GM18507 (cell line): ENCODE results near the gene C19orf25.

ENCODE experiments used
- DNase-seq: peaks from one replicate; pipeline ENCODE4 v3.0.0; 2011; ENCODE audit warnings: low read depth; ENCODE audit not compliant: insufficient read length; ENCODE audit errors: extremely low spot score
- FAIRE-seq: peaks from 2 replicates; lab custom pipeline; 2011; peaks lifted over from hg19 to GRCh38; lab: Jason Lieb, UNC

Gene C19orf25

GRCh38 chr19:1513499-1514294 is 34.7 kb upstream of the C19orf25 start:
- DNase-seq (no peak), FAIRE-seq (no peak)

GRCh38 chr19:1512671-1513498 is 33.9 kb upstream of the C19orf25 start, which contains the start of gene ADAMTSL5:
ADAMTSL5 (minus strand) TSS chr19:1513019; CDS start chr19:1510943, 2,076 bp downstream.
- FAIRE-seq (peak; percentile 48), DNase-seq (peak; percentile 64)

GRCh38 chr19:1511318-1512317 is 32.6 kb upstream of the C19orf25 start:
- FAIRE-seq = no peak
- no peak for DNase-seq

GRCh38 chr19:1510807-1511206 is 31.8 kb upstream of the C19orf25 start:
- no peak for FAIRE-seq
- DNase-seq = no peak

GRCh38 chr19:1510442-1510806 is 31.4 kb upstream of the C19orf25 start:
- FAIRE-seq = no peak
- no peak for DNase-seq

- no peak for FAIRE-seq
Measured at GRCh38 chr19:1509602-1510441, 30.8 kb upstream of the C19orf25 start.

GRCh38 chr19:1508507-1508856 is 29.5 kb upstream of the C19orf25 start:
- DNase-seq (no peak), FAIRE-seq (no peak)

More at GRCh38 chr19:1509602-1510441, 30.8 kb upstream of the C19orf25 start:
- DNase-seq = no peak

GRCh38 chr19:1507763-1508506 is 28.9 kb upstream of the C19orf25 start:
- FAIRE-seq (peak; percentile 82), DNase-seq (peak; percentile 79)

GRCh38 chr19:1507192-1507660 is 28.2 kb upstream of the C19orf25 start:
- DNase-seq (no peak), FAIRE-seq (no peak)

- FAIRE-seq (no peak), DNase-seq (no peak)
Measured at GRCh38 chr19:1505991-1506881, 27.2 kb upstream of the C19orf25 start.

- FAIRE-seq (no peak), DNase-seq (no peak)
Measured at GRCh38 chr19:1505012-1505411, 26.0 kb upstream of the C19orf25 start.

GRCh38 chr19:1503925-1504773 is 25.1 kb upstream of the C19orf25 start:
- DNase-seq (no peak), FAIRE-seq (no peak)

GRCh38 chr19:1503089-1503924 is 24.3 kb upstream of the C19orf25 start:
- FAIRE-seq = no peak
- no peak for DNase-seq

- FAIRE-seq (no peak), DNase-seq (no peak)
Measured at GRCh38 chr19:1502433-1503088, 23.5 kb upstream of the C19orf25 start.

- no peak for FAIRE-seq
Measured at GRCh38 chr19:1501200-1501595, 22.2 kb upstream of the C19orf25 start.

More at GRCh38 chr19:1501200-1501595, 22.2 kb upstream of the C19orf25 start:
- DNase-seq = no peak
